GM23338 (cell line): Measurements from ENCODE around the gene CEACAM4. TPM values are rescaled to one million over a fixed set of nuclear protein-coding genes. Genes with fewer than 3 reads are reported as not detected.

Experiments used
- ATAC-seq: fragments of 200-7000 bp; cut with Tn5 transposase; 3 replicates; pipeline ENCODE4 v1.9.1; 2020
- DNase-seq: peaks from one replicate; pipeline ENCODE4 v3.0.0-alpha.2; 2015; ENCODE audit warnings: low spot score
- H2AFZ ChIP-seq: fragments of 200-600 bp; sonication (generic); 2 replicates; pipeline ENCODE4 v1.8.0; 2016; ENCODE audit warnings: antibody characterized with exemption, mild to moderate bottlenecking, moderate library complexity
- H3F3A ChIP-seq: fragments of 200-600 bp; sonication (generic); replicated peaks from 2 replicates; pipeline ENCODE4 v1.8.0; 2017; ENCODE audit warnings: antibody characterized with exemption, mixed run types, low read depth
- H3K27ac ChIP-seq: fragments of 200-600 bp; sonication (generic); 2 replicates; pipeline ENCODE4 v1.6.1; 2016; ENCODE audit warnings: low read depth
- H3K27me3 ChIP-seq: fragments of 200-600 bp; sonication (generic); 2 replicates; pipeline ENCODE4 v1.8.0; 2016; ENCODE audit warnings: mild to moderate bottlenecking, mixed run types, moderate library complexity; ENCODE audit not compliant: insufficient read depth
- H3K36me3 ChIP-seq: fragments of 200-600 bp; sonication (generic); 2 replicates; pipeline ENCODE4 v1.8.0; 2016; ENCODE audit warnings: mild to moderate bottlenecking; ENCODE audit not compliant: insufficient read depth
- H3K4me1 ChIP-seq: fragments of 200-600 bp; sonication (generic); 2 replicates; pipeline ENCODE4 v1.8.0; 2016; ENCODE audit warnings: mild to moderate bottlenecking, moderate library complexity; ENCODE audit not compliant: insufficient read depth
- H3K4me2 ChIP-seq: fragments of 200-600 bp; sonication (generic); 2 replicates; pipeline ENCODE4 v1.7.1; 2017; ENCODE audit warnings: mixed run types
- H3K4me3 ChIP-seq: fragments of 200-600 bp; sonication (generic); 2 replicates; pipeline ENCODE4 v1.6.1; 2016; ENCODE audit warnings: mixed run types
- H3K79me2 ChIP-seq: fragments of 200-600 bp; sonication (generic); replicated peaks from 2 replicates; pipeline ENCODE4 v1.8.0; 2017; ENCODE audit warnings: mild to moderate bottlenecking; ENCODE audit not compliant: insufficient read depth
- H3K9me2 ChIP-seq: fragments of 200-600 bp; sonication (generic); 2 replicates; pipeline ENCODE4 v1.8.0; 2017; ENCODE audit not compliant: insufficient read depth
- H4K20me1 ChIP-seq: fragments of 200-600 bp; sonication (generic); replicated peaks from 2 replicates; pipeline ENCODE4 v1.8.0; 2017; ENCODE audit warnings: mild to moderate bottlenecking; ENCODE audit not compliant: insufficient read depth
- H3K27ac Mint-ChIP-seq: 2 replicates; pipeline ENCODE4 v1.8.0; 2020; ENCODE audit warnings: inconsistent platforms, mild to moderate bottlenecking, moderate library complexity, mixed read lengths
- H3K27me3 Mint-ChIP-seq: 3 replicates; pipeline ENCODE4 v1.8.0; 2022; ENCODE audit warnings: low read depth, mild to moderate bottlenecking, moderate library complexity, mixed read lengths, inconsistent platforms; ENCODE audit not compliant: insufficient read depth, poor library complexity
- H3K36me3 Mint-ChIP-seq: 3 replicates; pipeline ENCODE4 v1.8.0; 2021; ENCODE audit warnings: low read depth, mild to moderate bottlenecking, inconsistent platforms, moderate library complexity, mixed read lengths
- H3K4me1 Mint-ChIP-seq: 3 replicates; pipeline ENCODE4 v1.8.0; 2020; ENCODE audit warnings: mild to moderate bottlenecking, inconsistent platforms, mixed read lengths
- H3K4me3 Mint-ChIP-seq: 3 replicates; pipeline ENCODE4 v1.8.0; 2021; ENCODE audit warnings: moderate library complexity, mild to moderate bottlenecking, inconsistent platforms, mixed read lengths
- H3K9me3 Mint-ChIP-seq: 3 replicates; pipeline ENCODE4 v1.8.0; 2020; ENCODE audit warnings: moderate library complexity, mild to moderate bottlenecking, inconsistent platforms, mixed read lengths
- CREB1 ChIP-seq: fragments of 250-450 bp; sonication (Bioruptor Pico); IDR thresholded peaks from 2 replicates; pipeline ENCODE4 v1.5.0; 2020; ENCODE audit warnings: low read depth, mild to moderate bottlenecking, moderate library complexity
- CTCF ChIP-seq, 2 experiments: fragments of 200-600 bp in 1 of 2; sonication (generic) in 1 of 2; conservative IDR thresholded peaks; 2 replicates each; pipeline versions ENCODE4 v1.5.1 to v1.6.1; 2016 to 2017; ENCODE audit warnings: antibody characterized with exemption in 2 of 2, low read depth in 2 of 2, mild to moderate bottlenecking in 2 of 2, moderate library complexity in 1 of 2
- ETS1 ChIP-seq: IDR thresholded peaks from 2 replicates; pipeline ENCODE4 v1.6.1; 2016; ENCODE audit warnings: antibody characterized with exemption
- EZH2 ChIP-seq: fragments of 200-600 bp; sonication (generic); IDR thresholded peaks from one replicate; pipeline ENCODE4 v1.8.0; 2017; ENCODE audit warnings: antibody characterized with exemption, mild to moderate bottlenecking, low read depth; ENCODE audit not compliant: unreplicated experiment
- EZH2phosphoT487 ChIP-seq: fragments of 200-600 bp; sonication (generic); IDR thresholded peaks from one replicate; pipeline ENCODE4 v1.8.1; 2018; ENCODE audit warnings: antibody characterized with exemption; ENCODE audit not compliant: unreplicated experiment
- JUNB ChIP-seq: IDR thresholded peaks from one replicate; pipeline ENCODE4 v1.6.1; 2016; ENCODE audit warnings: antibody characterized with exemption; ENCODE audit not compliant: unreplicated experiment
- NANOG ChIP-seq: IDR thresholded peaks from 2 replicates; pipeline ENCODE4 v1.6.1; 2016; ENCODE audit warnings: antibody characterized with exemption, borderline replicate concordance
- POLR2AphosphoS5 ChIP-seq: IDR thresholded peaks from 2 replicates; pipeline ENCODE4 v1.6.1; 2016; ENCODE audit warnings: antibody characterized with exemption, low read depth
- REST ChIP-seq: IDR thresholded peaks from one replicate; pipeline ENCODE4 v1.6.1; 2018; ENCODE audit warnings: antibody characterized with exemption; ENCODE audit not compliant: unreplicated experiment
- STAT1 ChIP-seq: IDR thresholded peaks from one replicate; pipeline ENCODE4 v1.6.1; 2016; ENCODE audit warnings: antibody characterized with exemption; ENCODE audit not compliant: unreplicated experiment
- ZNF114 ChIP-seq: fragments of 250-450 bp; sonication (Bioruptor Pico); IDR thresholded peaks from 2 replicates; pipeline ENCODE4 v1.5.0; 2020; ENCODE audit warnings: mild to moderate bottlenecking, moderate library complexity
- ZNF331 ChIP-seq: fragments of 250-450 bp; sonication (Bioruptor Pico); IDR thresholded peaks from 2 replicates; pipeline ENCODE4 v1.5.0; 2020; ENCODE audit warnings: low read depth, mild to moderate bottlenecking, moderate library complexity
- ZNF462 ChIP-seq: fragments of 250-450 bp; sonication (Bioruptor Pico); IDR thresholded peaks from 2 replicates; pipeline ENCODE4 v1.5.0; 2020; ENCODE audit warnings: mild to moderate bottlenecking, moderate library complexity
- polyA plus RNA-seq: library from polyadenylated mRNA; unstranded; fragments of >200 nt; fragmentation: Nextera tagmentation; extraction: Ambion mirVana; gene quantifications from 2 replicates; pipeline ENCODE4 v1.2.1, GENCODE V29; 2016
- total RNA-seq: library from RNA; depleted of rRNA; stranded (reverse); fragments of >200 nt; shearing (Covaris generic); gene quantifications from 2 replicates; pipeline ENCODE4 v1.2.3, GENCODE V29; 2014

Gene CEACAM4
- total and polyA plus RNA-seq, 2 experiments from 2014 or later = not detected

GRCh38 chr19:41589371-41589770 lies 37.5 kb downstream of the CEACAM4 start:
- Histone ChIP-seq H3K4me3 (no peak overlapping the region), H3K27me3 (peaks cover 9% of the 10 kb centered on the region), H3K79me2 (no peaks in the 10 kb centered on the region), H3K9me2 (no peaks in the 10 kb centered on the region), H3F3A (no peaks in the 10 kb centered on the region), H4K20me1 (no peaks in the 10 kb centered on the region), H3K27ac (no peak overlapping the region), H3K4me2 (no peak overlapping the region), H2AFZ (no peak overlapping the region), H3K4me1 (no peaks in the 10 kb centered on the region), H3K36me3 (no peaks in the 10 kb centered on the region)
- peaks cover 19% of the 10 kb centered on the region for H3K9me3 Mint-ChIP-seq
- ATAC-seq (no peak), DNase-seq (no peak)
- H3K4me1 Mint-ChIP-seq = no peaks in the 10 kb centered on the region
- no peaks in the 10 kb centered on the region for H3K36me3 Mint-ChIP-seq
- H3K27ac Mint-ChIP-seq = no peak overlapping the region
- H3K27me3 Mint-ChIP-seq = peaks cover 14% of the 10 kb centered on the region
- no peak overlapping the region for H3K4me3 Mint-ChIP-seq
- TF ChIP-seq ETS1 (no peak), EZH2phosphoT487 (no peak), CREB1 (CRISPR knock-in tag) (no peak), ZNF114 (no peak), ZNF462 (CRISPR knock-in tag) (no peak), JUNB (no peak), REST (no peak), POLR2AphosphoS5 (no peak), EZH2 (no peak), ZNF331 (no peak), CTCF (conservative IDR thresholded peaks at IDR 0.05; ENCODE audit: low read depth in 2 of 2) (no peak), NANOG (no peak), STAT1 (no peak)
